ENCODE results near the gene KRT36.

GRCh38 chr17:41523225-41523593 lies 33.5 kb upstream of the KRT36 start:
- no peak for TF ChIP-seq CTCF (conservative IDR thresholded peaks at IDR 0.05; ENCODE audit: low read length)
- TF ChIP-seq EZH2phosphoT487 (IDR thresholded peaks at IDR 0.05; ENCODE audit: borderline replicate concordance) = no peak

Data from Loucy (cell line).